ENCODE measurements around the gene FAM209B. TPM values are rescaled to one million over a fixed set of nuclear protein-coding genes. Genes with fewer than 3 reads are reported as not detected.

FAM209B gene
- total and polyA plus RNA-seq, 2 experiments from 2014 or later = not detected

DNA sequence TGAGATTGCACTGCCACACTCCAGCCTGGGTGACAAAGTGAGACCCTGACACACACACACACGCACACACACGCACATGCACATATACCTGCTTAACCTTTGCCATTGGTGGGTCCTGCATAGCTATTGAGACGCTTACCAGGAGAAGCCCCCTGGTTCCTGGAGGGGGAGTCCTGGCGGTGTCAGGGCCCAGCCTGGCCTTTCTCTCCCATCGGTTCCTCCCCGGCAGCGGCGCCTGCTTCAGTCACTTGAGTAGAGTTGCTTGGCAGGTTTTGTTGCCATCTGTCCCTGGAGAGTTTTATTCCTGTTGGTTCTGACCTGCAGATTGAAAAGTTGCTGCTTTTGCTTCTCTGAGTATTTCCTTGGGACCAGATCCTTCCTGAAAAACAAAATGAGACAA lies 29.1 kb upstream of the FAM209B start:
- no peaks in the 10 kb centered on the region for H3K9me3 ChIP-seq (ENCODE audit: low read depth)
- H3K36me3 ChIP-seq (ENCODE audit: low read depth) = peaks cover 24% of the 10 kb centered on the region; the same call in 1 of the 2 replicates
- H3F3A ChIP-seq (ENCODE audit: insufficient read depth) = no peaks in the 10 kb centered on the region
- H3K27me3 ChIP-seq (replicated peaks; ENCODE audit: insufficient read depth) = no peaks in the 10 kb centered on the region
- DNase-seq = no peak
- in situ Hi-C loops (cut with MboI) = no loop called here
- H3K9ac ChIP-seq = no peak overlapping the region
- H2AFZ ChIP-seq = no peak overlapping the region
- no peak for TF ChIP-seq EZH2 (IDR thresholded peaks at IDR 0.05; ENCODE audit: insufficient read depth, poor library complexity, severe bottlenecking)
- no peaks in the 10 kb centered on the region for H3K9me2 ChIP-seq (ENCODE audit: insufficient read depth)
- H3K4me3 ChIP-seq = no peak overlapping the region
- no peak overlapping the region for H3K27ac ChIP-seq
- peaks cover 96% of the 10 kb centered on the region for H3K79me2 ChIP-seq (ENCODE audit: insufficient read depth)
- no peaks in the 10 kb centered on the region; the same call in 1 of the 2 replicates for H4K20me1 ChIP-seq (ENCODE audit: insufficient read depth)
- no peaks in the 10 kb centered on the region for H3K4me1 ChIP-seq (ENCODE audit: insufficient read depth)
- 86 to 91% methylated on average over 8 of the region's 8 CpGs for WGBS, 2 experiments (ENCODE audit: low coverage in 1 of 2, low lambda C conversion rate in 2 of 2, missing lambda C conversion rate in 2 of 2)
- H3K4me2 ChIP-seq (ENCODE audit: unreplicated experiment) = no peak overlapping the region

DNA sequence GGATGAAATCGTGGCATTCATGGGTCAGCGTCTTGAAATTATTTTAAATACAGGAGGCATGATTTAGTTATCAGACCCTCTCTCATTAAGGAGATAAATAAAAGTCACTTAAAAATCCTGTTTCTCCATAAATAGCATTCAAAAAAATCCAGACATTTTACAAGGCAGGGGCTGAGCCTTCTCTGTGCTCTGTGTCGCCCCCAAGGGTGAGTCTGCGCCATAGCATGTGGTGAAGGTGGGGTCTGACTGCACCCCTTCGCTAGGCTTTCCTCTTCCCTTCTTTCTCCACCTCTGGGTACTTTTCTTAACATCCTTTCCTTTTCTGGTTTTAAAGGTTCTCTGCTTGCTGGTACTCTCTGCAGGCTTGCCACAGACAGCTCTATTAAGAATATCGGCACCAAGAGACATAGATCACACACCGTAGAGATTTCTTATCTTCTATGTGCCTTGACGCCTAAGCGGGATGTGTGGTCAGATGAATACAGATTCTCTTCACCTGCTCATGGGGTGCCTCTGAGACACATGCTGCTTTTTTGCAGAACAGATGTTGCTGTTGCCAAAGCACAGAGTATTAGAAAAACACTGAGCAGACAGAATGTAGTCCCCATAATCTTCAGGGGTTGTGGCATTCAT lies 28.6 kb upstream of the FAM209B start:
- Histone ChIP-seq H3K9me3 (ENCODE audit: low read depth) (no peaks in the 10 kb centered on the region), H3K9ac (no peak overlapping the region), H3K4me1 (ENCODE audit: insufficient read depth) (no peaks in the 10 kb centered on the region), H3K4me2 (ENCODE audit: unreplicated experiment) (no peak overlapping the region), H4K20me1 (ENCODE audit: insufficient read depth) (no peaks in the 10 kb centered on the region; the same call in 1 of the 2 replicates), H3K79me2 (ENCODE audit: insufficient read depth) (peaks cover 97% of the 10 kb centered on the region), H3K4me3 (no peak overlapping the region), H3F3A (ENCODE audit: insufficient read depth) (no peaks in the 10 kb centered on the region), H3K27ac (no peak overlapping the region), H2AFZ (no peak overlapping the region), H3K27me3 (replicated peaks; ENCODE audit: insufficient read depth) (no peaks in the 10 kb centered on the region), H3K9me2 (ENCODE audit: insufficient read depth) (no peaks in the 10 kb centered on the region), H3K36me3 (ENCODE audit: low read depth) (peaks cover 21% of the 10 kb centered on the region; the same call in 1 of the 2 replicates)
- 95 to 96% methylated on average over 9 of the region's 9 CpGs for WGBS, 2 experiments (ENCODE audit: low coverage in 1 of 2, low lambda C conversion rate in 2 of 2, missing lambda C conversion rate in 2 of 2)
- in situ Hi-C loops (cut with MboI) = no loop called here
- TF ChIP-seq EZH2phosphoT487 (IDR thresholded peaks at IDR 0.05; ENCODE audit: insufficient read depth, low read depth) = no peak
- no peak for TF ChIP-seq EZH2 (IDR thresholded peaks at IDR 0.05; ENCODE audit: insufficient read depth, poor library complexity, severe bottlenecking)
- DNase-seq = peak; percentile 35

DNA sequence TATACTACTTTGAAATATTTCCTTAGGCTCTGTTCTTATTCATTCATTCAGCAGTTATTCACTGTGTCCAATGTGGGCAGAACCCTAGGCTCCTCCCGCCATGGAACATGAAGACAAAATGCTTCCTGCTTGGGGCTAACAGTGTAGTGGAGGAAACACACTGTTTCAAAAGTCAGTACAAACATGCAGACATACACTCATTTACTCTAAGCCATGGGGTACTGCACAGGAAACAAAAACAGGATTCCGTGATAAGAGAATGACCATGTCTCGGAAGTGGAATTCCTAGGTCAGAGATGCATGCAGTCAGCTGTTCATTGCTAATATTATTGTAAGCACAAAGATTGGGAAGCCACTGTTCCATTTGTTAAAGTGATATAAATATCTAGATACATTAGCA lies 26.9 kb upstream of the FAM209B start:
- TF ChIP-seq EZH2phosphoT487 (IDR thresholded peaks at IDR 0.05; ENCODE audit: insufficient read depth, low read depth) = no peak
- TF ChIP-seq EZH2 (IDR thresholded peaks at IDR 0.05; ENCODE audit: insufficient read depth, poor library complexity, severe bottlenecking) = no peak
- in situ Hi-C loops (cut with MboI) = no loop called here
- Histone ChIP-seq H3K36me3 (ENCODE audit: low read depth) (peaks cover 17% of the 10 kb centered on the region; the same call in 1 of the 2 replicates), H3K27ac (no peak overlapping the region), H3K4me3 (no peak overlapping the region), H3F3A (ENCODE audit: insufficient read depth) (no peaks in the 10 kb centered on the region), H3K79me2 (ENCODE audit: insufficient read depth) (peaks cover 96% of the 10 kb centered on the region), H3K4me2 (ENCODE audit: unreplicated experiment) (no peak overlapping the region), H3K4me1 (ENCODE audit: insufficient read depth) (no peaks in the 10 kb centered on the region), H2AFZ (no peak overlapping the region), H3K27me3 (replicated peaks; ENCODE audit: insufficient read depth) (no peaks in the 10 kb centered on the region), H4K20me1 (ENCODE audit: insufficient read depth) (no peaks in the 10 kb centered on the region; the same call in 1 of the 2 replicates), H3K9me2 (ENCODE audit: insufficient read depth) (no peaks in the 10 kb centered on the region), H3K9me3 (ENCODE audit: low read depth) (no peaks in the 10 kb centered on the region), H3K9ac (no peak overlapping the region)
- 76 to 85% methylated on average over 3 of the region's 3 CpGs for WGBS, 2 experiments (ENCODE audit: low coverage in 1 of 2, low lambda C conversion rate in 2 of 2, missing lambda C conversion rate in 2 of 2)
- no peak for DNase-seq

DNA sequence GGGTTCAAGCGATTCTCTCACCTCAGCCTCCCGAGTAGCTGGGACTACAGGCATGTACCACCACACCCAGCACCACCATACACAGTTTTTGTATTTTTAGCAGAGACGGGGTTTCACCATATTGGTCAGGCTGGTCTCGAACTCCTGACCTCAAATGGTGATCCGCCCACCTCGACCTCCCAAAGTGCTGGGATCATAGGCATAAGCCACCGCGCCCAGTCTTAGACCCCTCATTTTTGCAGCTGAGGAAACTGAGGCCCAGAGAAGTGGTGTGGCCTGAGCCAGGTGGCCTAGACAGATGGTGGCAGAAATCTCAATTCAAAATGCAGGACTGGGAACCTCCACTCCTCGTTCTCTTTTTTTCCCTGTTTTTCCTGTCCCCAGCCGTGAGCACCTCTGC lies 21.1 kb upstream of the FAM209B start:
- Histone ChIP-seq H4K20me1 (ENCODE audit: insufficient read depth) (no peaks in the 10 kb centered on the region), H3K9me2 (ENCODE audit: insufficient read depth) (no peaks in the 10 kb centered on the region), H3K4me3 (no peak overlapping the region), H2AFZ (no peak overlapping the region), H3K27me3 (replicated peaks; ENCODE audit: insufficient read depth) (no peaks in the 10 kb centered on the region), H3K79me2 (ENCODE audit: insufficient read depth) (peaks cover 45% of the 10 kb centered on the region), H3K4me2 (ENCODE audit: unreplicated experiment) (no peak overlapping the region), H3K9me3 (ENCODE audit: low read depth) (no peaks in the 10 kb centered on the region), H3F3A (ENCODE audit: insufficient read depth) (no peaks in the 10 kb centered on the region), H3K36me3 (ENCODE audit: low read depth) (peaks cover 2% of the 10 kb centered on the region; the same call in 1 of the 2 replicates), H3K27ac (no peak overlapping the region), H3K9ac (no peak overlapping the region), H3K4me1 (ENCODE audit: insufficient read depth) (no peaks in the 10 kb centered on the region)
- DNase-seq = no peak
- TF ChIP-seq EZH2 (IDR thresholded peaks at IDR 0.05; ENCODE audit: insufficient read depth, poor library complexity, severe bottlenecking) (no peak), EZH2phosphoT487 (IDR thresholded peaks at IDR 0.05; ENCODE audit: insufficient read depth, low read depth) (no peak)
- in situ Hi-C loops (cut with MboI) = no loop called here
- 94 to 98% methylated on average over 10 of the region's 10 CpGs for WGBS, 2 experiments (ENCODE audit: low coverage in 1 of 2, low lambda C conversion rate in 2 of 2, missing lambda C conversion rate in 2 of 2)
